Stomach (tissue), 9 donors: Measurements from ENCODE around the gene ERBB4. TPM values are rescaled to one million over a fixed set of nuclear protein-coding genes. Genes with fewer than 3 reads are reported as not detected.

ENCODE experiments used
- DNase-seq, 2 donors: peaks; one replicate each; pipeline versions ENCODE4 v3.0.0 to v3.0.0-alpha.2; 2013 to 2019
- H3K27ac ChIP-seq, 5 donors: fragments of 200-600 bp in 4 of 5; sonication (generic) in 4 of 5; one replicate each; pipeline ENCODE4 v1.5.1; 2013 to 2019; ENCODE audit warnings: mild to moderate bottlenecking in 1 of 5, moderate library complexity in 1 of 5
- H3K27me3 ChIP-seq, 3 donors: fragments of 200-600 bp; sonication (generic); one replicate each; pipeline ENCODE4 v1.5.1; 2017 to 2019; ENCODE audit warnings: mixed run types in 1 of 3
- H3K36me3 ChIP-seq, 4 donors: fragments of 200-600 bp; sonication (generic); 1 replicate in 3 of 4; 2 replicates in 1 of 4; pipeline ENCODE4 v1.5.1; 2016 to 2019
- H3K4me1 ChIP-seq, 4 donors: fragments of 200-600 bp; sonication (generic); one replicate each; pipeline ENCODE4 v1.5.1; 2016 to 2019
- H3K4me3 ChIP-seq, 4 donors: fragments of 200-600 bp; sonication (generic) in 3 of 4; one replicate each; pipeline ENCODE4 v1.5.1; 2016 to 2019; ENCODE audit warnings: mild to moderate bottlenecking in 1 of 4
- H3K9me3 ChIP-seq, 4 donors: fragments of 200-600 bp; sonication (generic); one replicate each; pipeline ENCODE4 v1.5.1; 2016 to 2019
- CTCF ChIP-seq, 7 experiments: fragments of 450-650 bp in 4 of 7; fragments of 200-600 bp in 3 of 7; sonication (generic) in 3 of 7; IDR thresholded peaks; one replicate each; pipeline ENCODE4 v1.5.1; 2016 to 2019; ENCODE audit warnings: antibody characterized with exemption in 7 of 7, control low read depth in 2 of 7, mild to moderate bottlenecking in 1 of 7
- EP300 ChIP-seq: sonication (generic); formaldehyde crosslinking; IDR thresholded peaks from one replicate; pipeline ENCODE4 v1.6.1; 2017; ENCODE audit warnings: antibody characterized with exemption
- POLR2A ChIP-seq, 4 donors: fragments of 450-650 bp; IDR thresholded peaks; one replicate each; pipeline ENCODE4 v1.6.1; 2016; ENCODE audit warnings: antibody characterized with exemption in 4 of 4, control low read depth in 2 of 4, mild to moderate bottlenecking in 1 of 4, moderate library complexity in 1 of 4
- POLR2AphosphoS5 ChIP-seq, 3 donors: sonication (generic); formaldehyde crosslinking; IDR thresholded peaks; one replicate each; pipeline ENCODE4 v1.6.1; 2016; ENCODE audit warnings: antibody characterized with exemption in 3 of 3
- WGBS, 5 donors: extraction: QIAGEN DNeasy Blood & Tissue Kit in 3 of 5; methylation state at CpG; one replicate each; pipeline versions ENCODE4 v1.1.5 to v1.1.7; 2013 to 2018; 5-methylcytosine and 5-hydroxymethylcytosine counted together
- intact Hi-C: fragments of 100-400 bp; cut with DNase I; formaldehyde crosslinking; loops from one replicate; pipeline ENCODE4 v1.15.1; 2023; ENCODE audit warnings: low total_unique reads
- polyA plus RNA-seq, 3 donors: library from polyadenylated mRNA; stranded (reverse); fragments of 200-250 nt; gene quantifications; one replicate each; pipeline ENCODE4 v1.2.3, GENCODE V29; 2013
- total RNA-seq, 5 donors: library from RNA; depleted of rRNA; stranded (reverse); fragments of >200 nt; gene quantifications; one replicate each; pipeline versions ENCODE4 v1.1.0 to v1.2.3, GENCODE V29; 2014 to 2016
- donor health status: healthy with polysubstance abuse.
- donor health status: Bipolar disorder and iron deficiency.
- donor health status: healthy.

ERBB4 gene
- total and polyA plus RNA-seq, 8 donors: 0.12 to 2.5 (median 0.45) TPM; not detected in 1

DNA sequence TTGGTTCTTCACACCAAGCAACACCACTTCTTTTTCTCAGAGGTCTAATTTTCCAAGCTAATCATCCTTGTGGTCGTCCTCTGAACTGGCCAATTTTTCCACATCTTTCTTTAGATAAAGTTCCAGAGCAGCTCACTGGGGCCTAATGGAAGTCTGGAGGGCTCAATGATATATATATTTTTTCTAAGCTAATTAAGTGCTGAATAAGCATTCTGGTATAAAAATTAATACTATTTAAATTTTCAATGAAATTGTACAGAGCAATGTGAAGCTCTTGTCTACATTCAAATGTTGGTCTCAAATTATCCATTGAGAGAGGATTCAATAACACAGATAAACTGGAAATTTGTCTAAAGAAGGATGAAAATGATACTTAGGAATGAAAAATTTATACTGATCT is 866.6 kb downstream of the ERBB4 start:
- no peaks in the 10 kb centered on the region for H3K27me3 ChIP-seq
- WGBS, 5 donors: 52 to 81% (median 69%) methylated on average over 1 of the region's 1 CpG
- DNase-seq: no peak
- no peaks in the 10 kb centered on the region for H3K36me3 ChIP-seq
- H3K27ac ChIP-seq: no peak overlapping the region
- intact Hi-C loops: no loop called here
- no peaks in the 10 kb centered on the region for H3K9me3 ChIP-seq
- TF ChIP-seq CTCF (IDR thresholded peaks at IDR 0.05): no peak
- TF ChIP-seq POLR2AphosphoS5 (IDR thresholded peaks at IDR 0.05): no peak
- no peak for TF ChIP-seq POLR2A (IDR thresholded peaks at IDR 0.05)
- no peak for TF ChIP-seq EP300
- no peaks in the 10 kb centered on the region for H3K4me1 ChIP-seq
- H3K4me3 ChIP-seq: no peak overlapping the region

- TF ChIP-seq POLR2A (IDR thresholded peaks at IDR 0.05) (no peak), EP300 (no peak), CTCF (IDR thresholded peaks at IDR 0.05) (no peak), POLR2AphosphoS5 (IDR thresholded peaks at IDR 0.05) (no peak)
- intact Hi-C loops: no loop called here
- Histone ChIP-seq H3K36me3 (no peaks in the 10 kb centered on the region), H3K9me3 (no peaks in the 10 kb centered on the region), H3K27ac (no peak overlapping the region), H3K27me3 (no peaks in the 10 kb centered on the region), H3K4me3 (no peak overlapping the region), H3K4me1 (no peaks in the 10 kb centered on the region)
- DNase-seq: no peak
- 59 to 78% (median 74%) methylated on average over 2 of the region's 2 CpGs for WGBS, 5 donors
Measured at GRCh38 chr2:211665299-211665698, 873.3 kb downstream of the ERBB4 start.

- intact Hi-C loops: no loop called here
- TF ChIP-seq POLR2A (IDR thresholded peaks at IDR 0.05): no peak
- TF ChIP-seq POLR2AphosphoS5 (IDR thresholded peaks at IDR 0.05): no peak
- TF ChIP-seq CTCF (IDR thresholded peaks at IDR 0.05): no peak
- no peak for TF ChIP-seq EP300
- Histone ChIP-seq H3K27ac (no peak overlapping the region), H3K9me3 (no peaks in the 10 kb centered on the region), H3K4me3 (no peak overlapping the region), H3K27me3 (no peaks in the 10 kb centered on the region), H3K36me3 (no peaks in the 10 kb centered on the region), H3K4me1 (no peaks in the 10 kb centered on the region)
- WGBS, 5 donors: 67 to 89% (median 76%) methylated on average over 2 of the region's 2 CpGs
- DNase-seq: no peak
Measured at GRCh38 chr2:211664321-211664720, 874.3 kb downstream of the ERBB4 start.

- WGBS, 5 donors: 70 to 89% (median 83%) methylated on average over 3 of the region's 3 CpGs
- no peaks in the 10 kb centered on the region for H3K27me3 ChIP-seq
- DNase-seq: no peak
- no peaks in the 10 kb centered on the region for H3K4me1 ChIP-seq
- no peaks in the 10 kb centered on the region for H3K36me3 ChIP-seq
- H3K4me3 ChIP-seq: no peak overlapping the region
- no peaks in the 10 kb centered on the region for H3K9me3 ChIP-seq
- H3K27ac ChIP-seq: no peak overlapping the region
- TF ChIP-seq POLR2A (IDR thresholded peaks at IDR 0.05) (no peak), CTCF (IDR thresholded peaks at IDR 0.05) (no peak), EP300 (no peak), POLR2AphosphoS5 (IDR thresholded peaks at IDR 0.05) (no peak)
- intact Hi-C loops: no loop called here
Measured at GRCh38 chr2:211654211-211654780, 884.3 kb downstream of the ERBB4 start.
